Inflammatory macrophage (primary cell): ENCODE results near the gene CLEC16A.

ENCODE experiments used
- DNase-seq, 2 donors: peaks; one replicate each; pipeline ENCODE4 v3.0.0-alpha.2; 2020 to 2022

The CLEC16A gene

DNA sequence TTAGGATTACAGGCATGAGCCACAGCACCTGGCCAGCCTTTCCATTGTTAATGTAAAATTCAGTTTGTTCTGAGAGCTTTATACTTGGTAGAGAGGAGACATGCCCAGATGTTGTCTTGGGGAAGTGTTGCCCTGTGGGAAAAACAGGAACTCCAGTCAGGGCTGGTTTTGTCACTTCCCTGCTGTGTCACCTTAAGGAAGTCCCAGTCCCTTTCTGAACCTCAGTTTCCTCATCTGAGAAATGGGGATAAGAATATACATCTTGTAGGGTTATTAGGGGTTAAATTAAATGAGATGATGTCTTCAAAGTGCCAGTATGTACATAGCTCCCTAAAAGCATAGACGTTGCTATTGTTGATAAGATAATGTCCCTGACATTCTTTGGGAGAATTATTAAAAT lies 25.3 kb downstream of the CLEC16A start:
- peak; percentile 71 to 89 for DNase-seq

DNA sequence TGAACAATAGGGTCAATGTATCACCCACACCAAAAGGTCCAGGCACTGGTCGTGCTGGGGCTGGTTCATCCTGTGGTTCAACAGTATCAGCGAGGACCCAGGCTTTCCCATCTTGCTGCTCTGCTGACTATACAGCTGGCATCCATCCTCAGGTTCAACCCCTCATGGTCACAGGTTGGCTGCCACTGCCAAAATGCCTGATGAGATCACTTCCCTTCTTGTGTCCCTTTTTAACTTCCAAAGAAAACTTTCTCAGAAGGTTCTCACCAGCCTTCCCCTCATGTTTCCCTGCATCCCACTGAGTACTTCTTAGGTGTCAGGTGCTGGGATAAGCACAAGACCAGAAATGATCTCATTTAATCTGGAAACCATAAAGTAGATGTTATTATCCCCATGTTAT lies 25.7 kb downstream of the CLEC16A start:
- peak in 1 of 2 donors; percentile 8 for DNase-seq

DNA sequence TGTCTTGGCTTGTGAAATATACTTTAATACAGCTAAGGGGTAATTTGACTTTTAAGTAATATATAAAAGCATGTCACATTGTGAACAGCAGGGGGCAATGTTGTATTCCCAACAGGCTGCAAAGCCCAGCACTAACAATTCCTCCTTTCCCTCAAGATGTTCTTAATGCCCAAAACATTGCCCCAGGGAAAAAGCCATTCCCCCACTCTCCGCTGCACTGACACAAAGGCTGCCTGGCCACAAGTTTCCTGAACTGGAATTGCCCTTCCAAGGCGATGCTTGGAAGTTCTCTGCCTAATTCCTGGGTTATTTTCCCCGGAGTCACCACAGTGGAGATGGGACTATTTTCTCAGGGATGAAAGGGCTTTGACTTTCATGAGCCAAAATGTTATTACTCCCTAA lies 27.2 kb downstream of the CLEC16A start:
- peak; percentile 60 to 68 for DNase-seq

- no peak for DNase-seq
Measured at GRCh38 chr16:10972108-10972818, 27.9 kb downstream of the CLEC16A start.

GRCh38 chr16:10972819-10973464 lies 28.6 kb downstream of the CLEC16A start:
- peak in 1 of 2 donors; percentile 9 for DNase-seq

DNA sequence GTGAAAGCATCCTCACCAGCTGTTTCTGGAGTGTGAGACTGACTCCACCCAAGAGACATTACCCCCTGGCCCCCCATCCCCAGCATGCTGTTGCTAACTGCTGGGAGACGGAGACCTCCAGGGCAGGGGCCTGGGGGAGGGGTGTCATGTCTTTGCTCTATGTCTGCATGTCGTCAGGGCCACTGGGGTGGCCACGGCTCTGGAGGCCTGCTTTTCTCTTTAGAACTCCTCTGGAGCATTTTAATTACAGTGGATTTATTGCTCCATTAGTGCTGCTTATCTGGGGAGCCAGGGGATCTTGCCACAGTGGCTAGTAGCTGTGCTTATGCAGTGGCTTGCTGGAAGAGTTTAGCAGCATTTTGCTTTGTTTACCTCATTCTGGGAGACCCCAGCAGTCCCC lies 32.3 kb downstream of the CLEC16A start:
- no peak for DNase-seq

GRCh38 chr16:10978124-10978523 lies 33.8 kb downstream of the CLEC16A start:
- DNase-seq = no peak

- DNase-seq = no peak
Measured at GRCh38 chr16:10978871-10979446, 34.6 kb downstream of the CLEC16A start.

DNA sequence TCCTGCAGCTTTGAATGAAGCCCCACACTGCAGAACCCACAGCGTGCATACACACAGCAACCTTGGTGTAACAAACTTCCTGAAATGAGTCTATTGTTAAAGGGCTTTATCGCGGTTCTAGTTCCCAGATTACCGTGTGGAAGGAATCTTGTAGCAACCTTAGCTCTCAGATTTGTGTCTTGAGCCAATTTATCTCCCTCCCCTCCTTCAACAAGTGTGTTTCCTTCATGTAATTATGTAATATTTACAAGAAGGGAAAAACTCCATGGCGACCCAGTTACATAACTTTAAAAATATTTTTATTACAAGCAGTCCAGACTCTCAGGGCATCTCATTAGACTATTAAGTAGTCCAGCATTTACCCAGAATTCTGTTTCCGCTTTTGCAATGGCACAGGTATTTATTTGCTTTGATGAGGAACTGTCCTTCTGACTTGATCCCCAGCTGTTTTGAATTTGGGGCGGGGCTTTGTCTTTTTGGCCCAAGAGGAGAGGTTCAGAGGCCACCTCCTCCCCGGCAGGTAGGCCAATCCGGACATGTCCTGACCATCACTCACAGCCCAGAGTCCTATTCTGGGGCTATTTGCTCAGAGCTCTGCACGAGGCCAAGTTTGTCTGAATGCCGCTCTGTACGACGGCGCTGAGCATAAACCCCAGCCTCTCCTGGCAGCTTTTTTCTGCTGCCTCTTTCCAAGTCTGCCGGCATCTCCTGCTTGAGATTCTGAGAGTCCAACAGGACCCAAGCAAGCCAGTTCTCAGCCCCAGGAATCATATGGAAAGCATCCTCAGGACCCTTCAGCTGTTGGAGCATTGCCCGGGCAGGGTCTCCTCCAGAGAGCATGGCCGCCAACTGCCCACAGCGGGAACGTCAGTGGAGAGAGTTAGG lies 35.6 kb downstream of the CLEC16A start:
- DNase-seq = no peak

GRCh38 chr16:10980813-10981212 lies 36.4 kb downstream of the CLEC16A start:
- no peak for DNase-seq

DNA sequence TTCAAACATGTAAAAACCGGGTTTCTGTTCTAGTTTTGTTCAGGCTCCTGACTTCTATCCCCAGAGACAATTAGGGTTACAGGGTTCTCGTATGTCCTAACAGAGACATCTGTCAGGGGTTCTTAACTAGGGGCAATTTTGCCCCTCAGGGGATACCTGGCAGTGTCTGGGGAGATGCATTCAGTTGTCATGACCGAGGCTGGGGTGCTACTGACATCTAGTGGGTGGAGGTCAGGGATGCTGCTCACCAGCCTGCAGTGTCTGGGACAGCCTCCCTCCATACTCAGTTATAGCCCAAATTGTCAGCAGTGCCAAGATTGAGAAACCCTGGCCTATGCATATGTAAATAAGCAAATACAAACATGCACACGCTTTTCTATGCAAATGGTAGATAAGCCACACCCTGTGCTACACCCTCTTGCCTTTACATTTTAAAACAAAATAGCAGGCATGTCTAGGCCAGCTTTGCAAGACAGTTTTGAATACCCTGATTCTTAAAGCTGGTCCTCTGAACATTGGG lies 37.4 kb downstream of the CLEC16A start:
- peak; percentile 7 to 35 for DNase-seq

- no peak for DNase-seq
Measured at GRCh38 chr16:10982465-10983150, 38.2 kb downstream of the CLEC16A start.

- DNase-seq = no peak
Measured at GRCh38 chr16:10983159-10983558, 38.8 kb downstream of the CLEC16A start.

DNA sequence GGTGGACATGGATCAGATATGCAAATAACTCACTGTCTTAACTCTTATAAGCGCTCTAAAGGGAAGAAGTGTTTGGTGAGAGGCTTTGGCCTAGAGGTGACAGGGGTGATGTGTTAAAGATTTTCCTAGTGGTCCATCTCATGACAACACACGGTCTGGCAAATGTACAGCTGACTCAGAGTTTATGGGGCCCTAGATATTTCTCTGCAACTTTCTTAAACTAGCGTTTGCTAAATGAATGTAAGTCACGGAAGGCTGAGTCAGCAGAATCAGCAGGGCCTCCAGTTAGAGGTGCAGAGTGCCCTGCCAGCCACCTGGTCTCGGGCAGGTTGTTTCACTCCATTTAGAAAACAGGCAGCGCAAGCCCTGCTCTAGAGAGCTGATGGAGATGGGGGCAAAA lies 40.1 kb downstream of the CLEC16A start:
- no peak for DNase-seq

GRCh38 chr16:10987361-10988163 lies 43.2 kb downstream of the CLEC16A start:
- no peak for DNase-seq

DNA sequence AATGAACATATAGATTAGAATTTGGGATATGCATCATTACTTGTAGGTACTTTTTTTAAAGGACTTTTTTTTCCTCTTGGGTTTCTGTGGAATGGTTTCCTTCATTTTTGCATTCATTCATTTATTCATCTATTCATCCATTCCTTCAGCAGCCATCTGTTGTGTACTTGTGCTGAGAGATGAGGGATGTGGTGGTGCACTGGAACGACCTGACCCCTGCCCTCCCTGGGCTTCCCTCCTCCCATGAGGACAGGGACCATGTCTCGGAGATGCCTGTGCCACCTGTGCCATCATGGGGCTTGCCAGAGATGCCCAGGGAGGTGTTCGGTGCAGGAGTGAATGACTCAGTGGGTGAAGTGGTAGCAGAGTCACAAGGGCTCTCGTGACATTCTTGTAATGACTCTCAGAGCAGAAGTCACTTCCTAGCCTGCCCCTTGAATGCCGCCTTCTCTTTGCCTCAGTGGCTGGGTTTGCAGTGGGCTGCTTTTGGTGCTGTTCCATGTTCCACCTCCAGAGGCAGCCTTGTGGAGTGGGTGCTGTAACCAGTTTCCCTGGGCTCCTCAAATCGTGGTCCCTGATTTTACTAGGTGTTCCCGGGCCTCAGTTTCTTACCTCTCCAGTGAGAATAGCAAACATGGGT lies 43.9 kb downstream of the CLEC16A start:
- DNase-seq = peak in 1 of 2 donors; percentile 9

- DNase-seq = peak in 1 of 2 donors; percentile 16
Measured at GRCh38 chr16:10988879-10989278, 44.5 kb downstream of the CLEC16A start.

DNA sequence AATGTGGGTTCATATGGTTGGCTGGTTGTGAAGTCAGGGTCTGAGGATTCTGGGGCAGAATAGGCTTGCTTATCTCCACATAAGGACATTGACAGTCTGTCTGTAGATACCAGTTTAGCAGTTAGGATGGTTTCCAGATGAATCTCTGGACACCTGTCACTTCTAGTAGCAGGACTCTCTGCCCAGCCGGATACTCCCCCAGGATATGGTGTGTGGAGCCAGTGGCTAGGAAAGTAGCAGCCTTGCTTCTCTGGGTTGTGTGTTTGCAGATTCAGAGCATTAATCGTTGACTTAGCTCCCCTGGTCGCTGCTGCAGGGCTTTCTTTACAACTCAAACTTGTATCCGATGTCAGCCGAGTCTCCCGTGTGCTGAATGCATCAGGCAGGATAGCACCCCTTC lies 45.2 kb downstream of the CLEC16A start:
- DNase-seq = no peak

DNA sequence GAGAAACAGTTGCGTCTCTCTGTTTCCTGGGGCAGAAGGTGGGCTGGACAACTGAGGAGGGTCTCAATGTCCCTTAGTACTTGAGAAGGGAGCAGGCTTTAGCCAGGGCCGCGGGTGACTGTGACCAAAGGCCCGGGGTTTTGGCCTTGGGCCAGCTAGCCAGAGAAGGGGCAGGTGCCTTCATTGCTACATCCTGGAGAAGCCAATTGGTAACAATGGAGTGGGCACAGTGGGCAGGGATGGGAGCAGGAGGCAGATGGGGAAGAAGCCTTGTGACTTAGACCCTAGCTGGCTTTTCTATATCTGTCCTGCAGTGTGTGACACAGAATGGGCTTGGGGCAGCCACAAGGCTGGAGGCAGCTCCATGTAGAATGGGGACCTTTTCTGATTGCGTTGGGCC lies 46.0 kb downstream of the CLEC16A start:
- peak in 1 of 2 donors; percentile 33 for DNase-seq

DNA sequence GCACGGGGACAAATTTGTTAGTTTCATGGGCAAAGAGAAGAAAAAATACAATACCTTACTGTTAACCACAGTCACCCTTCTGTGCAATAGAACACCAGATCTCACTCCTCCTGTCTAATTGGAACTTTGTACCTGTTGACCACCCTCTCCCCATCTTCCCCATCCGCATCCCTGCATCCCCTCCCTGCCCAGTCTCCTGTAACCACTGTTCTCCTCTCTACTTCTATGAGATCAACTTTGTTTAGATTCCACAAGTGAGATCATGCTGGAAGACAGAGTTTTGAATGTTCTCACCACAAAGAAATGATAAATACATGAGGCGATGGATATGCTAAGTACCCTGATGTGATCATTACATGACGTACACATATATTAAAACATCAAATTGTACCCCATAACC lies 47.7 kb downstream of the CLEC16A start:
- DNase-seq = no peak

- peak; percentile 12 to 54 for DNase-seq
Measured at GRCh38 chr16:10992797-10993196, 48.4 kb downstream of the CLEC16A start.
